Retinal pigment epithelial cell (primary cell): Measurements from ENCODE around the gene EMD.

ENCODE experiments used
- DNase-seq: peaks from one replicate; pipeline ENCODE4 v3.0.0-alpha.2; 2010; ENCODE audit warnings: low read depth
- H3K4me3 ChIP-seq: 2 replicates; pipeline ENCODE4 v1.5.1; 2011; ENCODE audit warnings: mild to moderate bottlenecking, low read length, control low read depth, moderate library complexity
- TF ChIP-seq, protein P1 (sequence below): conservative IDR thresholded peaks from 2 replicates; pipeline ENCODE4 v1.5.1; 2011; ENCODE audit warnings: low read depth, low read length, control low read depth, inconsistent platforms

EMD gene

DNA sequence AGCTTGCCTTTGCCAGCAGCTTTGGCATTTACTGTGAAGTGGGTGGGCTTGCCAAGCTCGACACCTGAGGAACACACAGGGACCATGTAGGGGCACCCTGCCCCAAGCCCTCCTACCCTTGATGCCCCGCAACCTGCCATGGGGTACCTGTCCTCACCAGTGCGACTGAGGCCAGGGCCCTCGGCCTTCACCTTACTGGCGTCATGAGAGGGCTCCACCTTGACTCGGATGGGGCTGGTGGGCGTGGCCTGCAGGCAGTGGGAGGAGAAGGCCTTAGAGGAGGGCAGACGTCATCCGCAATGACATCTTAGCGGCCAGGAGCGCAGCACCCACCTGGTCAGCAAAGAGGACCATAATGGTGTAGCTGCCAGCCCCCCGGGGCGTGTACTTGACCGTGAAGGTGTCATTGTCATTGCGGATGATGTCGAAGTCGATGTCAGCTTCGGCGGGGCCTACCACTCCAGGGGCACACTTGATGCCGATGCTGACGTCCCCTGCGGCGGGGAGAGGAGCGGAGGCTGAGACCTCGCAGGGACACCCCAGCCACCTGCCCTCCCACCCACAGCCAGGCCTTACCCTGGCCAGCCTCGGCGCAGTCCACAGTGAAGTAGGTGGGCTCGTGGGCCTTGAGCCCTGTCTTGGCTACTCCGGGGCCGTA is 16.9 kb upstream of the EMD start:
- DNase-seq = no peak
- no peak overlapping the region for H3K4me3 ChIP-seq
- TF ChIP-seq, protein P1, sequence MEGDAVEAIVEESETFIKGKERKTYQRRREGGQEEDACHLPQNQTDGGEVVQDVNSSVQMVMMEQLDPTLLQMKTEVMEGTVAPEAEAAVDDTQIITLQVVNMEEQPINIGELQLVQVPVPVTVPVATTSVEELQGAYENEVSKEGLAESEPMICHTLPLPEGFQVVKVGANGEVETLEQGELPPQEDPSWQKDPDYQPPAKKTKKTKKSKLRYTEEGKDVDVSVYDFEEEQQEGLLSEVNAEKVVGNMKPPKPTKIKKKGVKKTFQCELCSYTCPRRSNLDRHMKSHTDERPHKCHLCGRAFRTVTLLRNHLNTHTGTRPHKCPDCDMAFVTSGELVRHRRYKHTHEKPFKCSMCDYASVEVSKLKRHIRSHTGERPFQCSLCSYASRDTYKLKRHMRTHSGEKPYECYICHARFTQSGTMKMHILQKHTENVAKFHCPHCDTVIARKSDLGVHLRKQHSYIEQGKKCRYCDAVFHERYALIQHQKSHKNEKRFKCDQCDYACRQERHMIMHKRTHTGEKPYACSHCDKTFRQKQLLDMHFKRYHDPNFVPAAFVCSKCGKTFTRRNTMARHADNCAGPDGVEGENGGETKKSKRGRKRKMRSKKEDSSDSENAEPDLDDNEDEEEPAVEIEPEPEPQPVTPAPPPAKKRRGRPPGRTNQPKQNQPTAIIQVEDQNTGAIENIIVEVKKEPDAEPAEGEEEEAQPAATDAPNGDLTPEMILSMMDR = no peak

DNA sequence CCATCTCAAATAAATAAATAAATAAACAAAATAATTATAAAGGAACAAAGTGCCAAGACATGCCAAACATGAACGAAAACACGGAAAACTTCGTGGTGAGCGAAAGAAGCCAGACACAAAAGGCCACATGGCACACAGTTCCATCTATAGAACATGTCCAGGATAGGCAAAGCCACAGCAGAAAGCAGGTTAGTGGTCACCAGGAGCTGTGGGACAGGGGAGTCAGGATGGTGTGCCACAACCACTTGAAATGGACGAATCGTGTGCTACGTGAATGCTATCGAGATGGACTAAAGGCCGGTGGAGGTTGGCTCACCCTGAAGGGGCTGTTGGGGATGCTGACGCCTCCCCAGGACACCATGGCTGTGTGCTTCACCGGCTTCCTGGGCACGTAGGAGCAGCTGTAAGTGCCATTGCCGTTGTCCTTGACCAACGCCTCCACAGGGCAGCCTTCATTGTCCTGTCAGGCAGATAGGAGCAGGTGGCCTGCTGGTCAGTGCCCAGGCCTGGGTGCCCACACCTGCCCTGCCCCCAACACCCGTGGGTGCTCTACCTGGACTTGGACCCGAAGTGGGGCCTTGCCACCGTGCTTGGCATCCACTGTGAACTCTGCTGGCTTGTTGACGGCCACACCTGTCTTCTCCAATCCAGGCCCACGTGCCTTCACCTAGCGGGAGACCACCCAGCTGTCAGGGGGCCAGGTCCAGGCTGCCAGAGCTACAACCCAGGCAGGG is 15.2 kb upstream of the EMD start:
- no peak for DNase-seq
- no peak overlapping the region for H3K4me3 ChIP-seq
- TF ChIP-seq, protein P1 = no peak

DNA sequence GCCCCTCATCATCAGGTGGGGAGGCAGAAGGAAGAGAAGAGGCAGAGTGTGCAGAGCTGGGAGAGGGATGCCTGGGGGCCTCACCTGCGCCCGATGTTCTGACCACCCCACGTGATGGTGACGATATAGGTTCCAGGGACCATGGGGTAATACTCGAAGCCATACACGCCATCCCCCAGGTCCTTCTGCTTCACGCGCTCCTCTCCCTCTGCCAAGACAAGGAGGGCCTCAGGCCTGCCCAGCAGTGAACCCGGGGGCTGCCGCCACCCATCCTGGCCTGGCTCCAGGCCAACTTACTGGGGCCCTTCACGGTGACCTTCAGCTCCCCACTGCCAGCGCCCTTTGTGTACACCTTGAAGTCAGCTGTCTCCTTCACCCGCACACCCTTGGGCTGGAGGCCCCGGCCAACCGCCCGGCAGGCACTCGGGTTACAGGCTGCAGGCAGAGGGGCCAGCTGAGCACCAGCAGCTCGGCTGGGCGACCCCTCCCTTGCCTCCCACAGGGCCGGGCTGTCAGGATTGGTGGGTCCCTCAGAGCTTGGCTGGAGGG is 14.0 kb upstream of the EMD start:
- no peak for DNase-seq
- TF ChIP-seq, protein P1 = no peak
- H3K4me3 ChIP-seq = no peak overlapping the region

DNA sequence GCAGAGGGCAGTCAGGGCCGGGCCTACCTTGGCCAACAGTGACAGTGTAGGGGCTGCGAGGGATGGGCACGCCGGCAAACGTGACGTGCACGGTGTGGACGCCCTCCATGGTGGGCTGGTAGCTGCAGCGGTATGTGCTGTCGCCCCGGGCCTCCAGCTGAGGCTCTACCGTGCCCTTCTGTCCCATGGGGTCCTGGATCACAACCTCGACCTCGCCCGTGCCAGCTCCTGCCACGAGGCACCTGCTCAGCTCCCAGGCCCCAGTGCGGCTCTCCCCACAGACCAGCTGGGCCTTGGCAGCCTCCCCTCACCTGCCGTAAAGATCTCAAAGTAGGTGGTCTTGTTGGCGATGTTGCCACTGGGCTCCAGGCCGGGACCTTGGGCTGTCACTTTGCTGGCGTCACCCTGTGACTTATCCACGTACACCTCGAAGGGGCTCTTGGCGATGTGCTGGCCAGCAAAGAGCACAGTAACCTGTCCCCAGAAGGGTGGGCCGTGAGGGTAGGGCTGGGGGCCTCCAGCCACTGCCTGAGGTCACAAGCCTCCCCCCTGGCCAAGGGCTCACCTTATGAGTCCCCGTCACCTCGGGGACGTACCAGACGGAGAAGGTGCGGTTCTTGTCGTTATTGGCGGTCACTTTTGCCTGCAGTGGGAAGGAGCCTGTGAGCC is 13.0 kb upstream of the EMD start:
- no peak overlapping the region for H3K4me3 ChIP-seq
- DNase-seq = no peak
- TF ChIP-seq, protein P1 = no peak

DNA sequence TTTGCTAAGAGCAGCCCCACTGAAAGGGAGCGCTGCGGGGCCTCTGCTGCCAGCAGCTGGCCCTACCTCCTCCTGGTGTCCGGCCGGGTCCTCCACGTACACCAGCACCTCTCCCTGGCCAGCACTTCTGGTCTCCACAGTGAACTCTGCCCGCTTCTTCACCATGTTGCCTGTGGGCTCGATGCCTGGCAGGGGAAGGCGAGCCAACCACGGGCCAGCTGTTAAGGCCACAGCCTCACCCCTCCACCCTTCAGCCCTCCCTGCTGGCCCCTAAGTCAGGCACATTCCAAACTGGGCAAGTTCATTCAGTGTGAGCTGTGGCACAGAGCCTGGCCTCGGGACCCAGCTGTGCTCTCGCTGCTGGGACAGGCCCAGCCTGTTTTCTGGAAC is 12.4 kb upstream of the EMD start:
- TF ChIP-seq, protein P1 = no peak
- H3K4me3 ChIP-seq = no peak overlapping the region
- no peak for DNase-seq

DNA sequence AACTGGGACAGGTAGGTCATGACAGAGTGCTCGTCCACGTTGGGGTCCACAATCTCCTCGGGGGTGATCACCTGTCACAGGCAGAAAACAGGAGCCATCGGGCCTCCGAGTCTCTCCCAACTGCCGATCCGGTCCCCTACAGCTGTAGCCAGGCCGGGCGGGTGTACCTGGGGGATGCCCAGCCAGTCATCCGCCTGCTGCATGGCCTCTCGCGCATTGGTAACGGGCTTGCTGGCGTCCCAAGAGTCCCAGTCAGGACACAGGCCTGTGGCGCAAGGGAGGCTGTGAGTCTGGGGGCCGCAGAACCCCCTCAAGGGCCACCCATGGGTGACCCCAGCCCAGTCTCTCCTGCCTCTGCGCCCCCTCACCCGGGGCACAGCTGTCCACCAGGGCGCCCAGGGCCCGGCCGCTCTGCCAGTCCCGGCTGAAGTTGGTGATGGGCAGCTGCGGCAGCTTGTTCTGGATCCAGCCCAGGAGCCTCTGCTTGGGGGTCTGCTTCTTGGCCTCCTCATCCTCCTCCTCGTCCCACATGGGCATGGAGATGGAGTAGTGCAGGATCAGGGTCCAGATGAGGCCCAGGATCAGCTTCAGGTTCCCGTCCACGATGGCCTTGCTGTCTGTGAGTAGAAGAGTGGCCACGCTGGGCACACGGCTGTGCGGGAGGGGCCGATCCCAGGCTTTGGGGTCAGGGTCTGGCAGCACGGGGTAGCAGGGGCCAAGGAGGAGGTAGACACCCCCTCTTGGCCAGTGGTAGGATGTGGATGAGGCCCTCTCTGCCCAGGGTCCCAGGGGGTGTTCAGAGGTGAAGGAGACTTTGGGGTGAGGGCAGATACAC is 11.4 kb upstream of the EMD start:
- peak overlapping the region; percentile 61 for H3K4me3 ChIP-seq
- no peak for DNase-seq
- TF ChIP-seq, protein P1 = no peak
